H7 (cell line): ENCODE measurements around the gene KDM1A. TPM values are rescaled to one million over a fixed set of nuclear protein-coding genes. Genes with fewer than 3 reads are reported as not detected.
"Not testable (repeated sequence)": the region's sequence is repeated elsewhere in the genome, so short reads cannot be mapped to it uniquely, and the experiment has no call there.

Experiments
- DNase-seq: peaks from one replicate; pipeline ENCODE4 v3.0.0; 2012
- H3K27me3 ChIP-seq: 2 replicates; pipeline ENCODE4 v1.6.0; 2011; ENCODE audit warnings: mild to moderate bottlenecking, low read length; ENCODE audit not compliant: control insufficient read depth, insufficient read depth
- H3K36me3 ChIP-seq: replicated peaks from 2 replicates; pipeline ENCODE4 v1.5.1; 2011; ENCODE audit warnings: low read length; ENCODE audit not compliant: control insufficient read depth, insufficient read depth
- H3K4me3 ChIP-seq: 2 replicates; pipeline ENCODE4 v1.5.1; 2011; ENCODE audit warnings: low read depth, mild to moderate bottlenecking, control low read depth, low read length, moderate library complexity; ENCODE audit not compliant: insufficient read depth
- total RNA-seq: library from RNA; depleted of rRNA; stranded (reverse); fragments of >200 nt; shearing (Covaris generic); gene quantifications from 2 replicates; pipeline ENCODE4 v1.2.3, GENCODE V29; 2014; rRNA removed

The KDM1A gene
- total RNA-seq, result 468 and 490 TPM in 2 replicates

DNA sequence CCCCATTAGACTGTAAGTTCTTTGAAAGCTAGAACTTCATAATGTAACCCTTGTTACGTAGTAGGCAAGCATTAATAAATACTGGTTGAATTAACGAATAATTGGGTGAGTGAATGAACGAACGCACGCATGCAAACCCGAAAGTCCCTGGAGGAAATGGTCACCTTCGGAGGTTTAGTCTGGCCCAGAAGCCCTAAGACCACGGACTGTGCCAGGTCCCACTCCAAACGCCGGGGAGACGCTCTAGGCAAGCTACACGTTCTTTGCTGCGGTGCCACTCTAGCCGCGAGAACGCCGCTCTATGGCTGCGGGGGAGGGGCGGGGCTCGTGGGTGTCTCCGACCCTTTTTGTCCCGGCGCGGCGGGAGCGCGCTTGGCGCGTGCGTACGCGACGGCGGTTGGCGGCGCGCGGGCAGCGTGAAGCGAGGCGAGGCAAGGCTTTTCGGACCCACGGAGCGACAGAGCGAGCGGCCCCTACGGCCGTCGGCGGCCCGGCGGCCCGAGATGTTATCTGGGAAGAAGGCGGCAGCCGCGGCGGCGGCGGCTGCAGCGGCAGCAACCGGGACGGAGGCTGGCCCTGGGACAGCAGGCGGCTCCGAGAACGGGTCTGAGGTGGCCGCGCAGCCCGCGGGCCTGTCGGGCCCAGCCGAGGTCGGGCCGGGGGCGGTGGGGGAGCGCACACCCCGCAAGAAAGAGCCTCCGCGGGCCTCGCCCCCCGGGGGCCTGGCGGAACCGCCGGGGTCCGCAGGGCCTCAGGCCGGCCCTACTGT is at the start of gene KDM1A:
KDM1A (plus strand) TSS at position 375 of the 769 bp plus-strand sequence; CDS start at position 504, 129 bp downstream.
- Histone ChIP-seq H3K36me3 (no peaks in the 10 kb centered on the region), H3K27me3 (no peaks in the 10 kb centered on the region), H3K4me3 (peak within 1 kb of the TSS; percentile 99)
- peak; percentile 94 for DNase-seq

DNA sequence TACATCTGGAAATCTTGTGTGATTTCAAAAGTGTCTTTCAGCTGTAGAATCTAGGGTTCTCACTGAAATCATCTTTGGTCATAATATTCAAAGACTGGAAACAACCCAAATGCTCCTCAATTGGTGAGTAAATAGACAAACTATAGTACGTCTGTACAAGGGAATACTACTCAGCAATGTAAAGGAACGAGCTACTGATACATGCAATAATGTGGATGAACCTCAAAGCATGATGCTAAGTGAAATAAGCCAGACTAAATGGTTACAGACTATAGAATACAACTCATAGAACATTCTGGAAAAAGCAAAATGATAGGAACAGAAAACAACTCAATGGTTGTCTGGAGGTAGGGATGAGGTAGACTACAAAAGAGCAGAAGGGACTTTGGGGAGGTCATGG is 49.2 kb upstream of the KDM1A start:
- Histone ChIP-seq H3K4me3 (no peak overlapping the region), H3K27me3 (no peaks in the 10 kb centered on the region), H3K36me3 (no peaks in the 10 kb centered on the region)
- DNase-seq, result no peak

DNA sequence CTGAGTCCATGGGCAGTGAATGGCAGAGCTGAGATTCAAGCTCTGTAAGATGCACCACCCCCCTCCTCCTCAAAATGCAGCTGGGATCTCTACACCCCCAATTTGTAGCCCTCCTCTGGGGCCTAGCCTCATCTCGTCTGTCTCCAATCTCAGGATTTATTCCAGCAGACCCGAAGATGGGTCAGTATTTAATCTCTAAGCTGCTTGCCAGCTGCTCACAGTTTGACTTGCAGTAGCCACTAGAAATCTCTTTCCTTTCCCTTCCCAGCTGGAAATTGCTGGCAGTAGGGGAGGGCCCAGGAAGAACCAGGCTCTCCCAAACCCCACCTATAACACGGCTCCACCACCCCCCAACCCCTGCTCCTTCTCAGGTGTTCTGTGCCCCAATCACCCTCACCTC is 48.1 kb upstream of the KDM1A start:
- Histone ChIP-seq H3K4me3 (no peak overlapping the region), H3K36me3 (no peaks in the 10 kb centered on the region), H3K27me3 (no peaks in the 10 kb centered on the region)
- DNase-seq, result no peak

DNA sequence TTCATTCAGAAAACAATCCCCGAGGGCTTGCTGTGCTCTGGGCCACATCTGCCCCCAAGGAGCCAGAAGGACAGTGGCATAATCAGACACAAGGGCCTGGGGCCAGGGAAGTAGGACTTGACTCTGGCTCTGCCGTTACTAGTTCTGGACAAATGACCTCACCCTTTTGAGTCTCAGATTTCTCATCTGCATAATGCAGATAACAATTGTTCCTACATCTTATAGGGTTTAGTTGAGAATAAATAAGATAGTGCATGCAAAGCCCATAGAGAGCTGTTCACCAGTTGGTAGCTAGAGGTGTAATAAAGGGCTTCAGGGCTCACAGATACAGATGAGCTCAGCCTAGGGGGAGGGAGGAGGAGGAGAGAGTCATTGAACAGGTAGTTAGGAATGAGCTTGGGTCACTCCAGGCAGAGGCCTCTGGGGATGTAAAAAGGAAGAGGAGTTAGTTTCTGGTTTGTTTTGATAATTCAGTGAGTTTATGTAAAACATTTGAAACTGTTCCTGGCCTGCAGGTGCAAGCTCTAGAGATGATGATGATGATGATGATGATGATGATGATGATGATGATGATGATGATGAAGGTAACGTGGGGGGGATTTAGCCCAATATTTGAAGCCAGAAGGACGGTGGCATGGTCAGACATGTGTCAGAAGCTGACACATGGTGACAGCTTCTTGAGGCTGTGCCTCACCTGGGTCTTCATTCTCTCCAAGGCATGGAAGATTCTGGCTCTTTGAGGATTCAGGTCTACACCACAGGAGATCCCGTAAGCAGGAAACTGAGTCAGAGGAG is 47.5 kb upstream of the KDM1A start:
- no peaks in the 10 kb centered on the region for H3K36me3 ChIP-seq
- H3K4me3 ChIP-seq, result no peak overlapping the region
- no peak for DNase-seq
- no peaks in the 10 kb centered on the region for H3K27me3 ChIP-seq

DNA sequence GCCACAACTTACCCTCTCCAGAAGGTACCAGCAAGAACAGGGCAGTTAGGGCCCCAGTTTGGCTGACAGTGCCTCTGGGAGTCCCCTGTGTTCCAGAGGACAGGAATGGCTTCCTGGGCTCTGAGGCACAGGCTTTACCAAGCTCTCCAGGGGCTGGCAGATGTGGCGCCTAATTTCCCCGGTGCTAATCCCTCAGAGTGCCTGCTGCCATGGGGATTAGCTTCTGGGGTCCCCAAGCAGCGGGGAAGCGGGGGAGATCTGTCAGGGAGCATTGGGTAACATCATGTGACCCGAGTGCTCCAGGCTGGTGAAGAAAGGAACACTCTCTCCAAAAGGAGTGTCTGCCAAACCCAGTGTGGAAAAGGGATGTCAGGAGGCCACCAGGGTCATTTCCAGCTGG is 46.5 kb upstream of the KDM1A start, which contains the start of gene LACTBL1:
LACTBL1 (minus strand) TSS at position 107 of the 400 bp plus-strand sequence. CDS start 550 bp downstream, outside the sequence.
- H3K27me3 ChIP-seq, result no peaks in the 10 kb centered on the region
- DNase-seq, result no peak
- H3K4me3 ChIP-seq, result no peak within 1 kb of the TSS
- no peaks in the 10 kb centered on the region for H3K36me3 ChIP-seq

DNA sequence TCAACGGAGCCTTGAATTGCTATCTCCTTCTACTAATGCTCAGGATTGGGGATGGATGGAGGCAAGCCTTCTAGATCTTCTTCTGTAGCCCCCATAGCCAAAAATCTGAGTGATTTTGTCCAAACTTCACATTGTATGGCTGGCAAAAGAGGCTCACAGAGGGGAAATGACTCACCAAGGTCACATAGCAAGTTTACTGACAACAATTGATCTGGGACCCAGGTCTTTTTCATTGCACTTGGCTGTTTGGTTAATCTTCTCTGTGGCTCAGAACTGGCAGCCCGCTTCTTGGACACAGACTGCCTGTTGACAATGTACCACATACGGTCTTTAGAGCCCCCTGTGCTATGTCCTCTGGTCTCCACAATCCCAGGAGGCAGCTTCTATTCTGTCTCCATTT is 43.6 kb upstream of the KDM1A start:
- Histone ChIP-seq H3K36me3 (no peaks in the 10 kb centered on the region), H3K27me3 (no peaks in the 10 kb centered on the region), H3K4me3 (no peak overlapping the region)
- DNase-seq, result no peak

DNA sequence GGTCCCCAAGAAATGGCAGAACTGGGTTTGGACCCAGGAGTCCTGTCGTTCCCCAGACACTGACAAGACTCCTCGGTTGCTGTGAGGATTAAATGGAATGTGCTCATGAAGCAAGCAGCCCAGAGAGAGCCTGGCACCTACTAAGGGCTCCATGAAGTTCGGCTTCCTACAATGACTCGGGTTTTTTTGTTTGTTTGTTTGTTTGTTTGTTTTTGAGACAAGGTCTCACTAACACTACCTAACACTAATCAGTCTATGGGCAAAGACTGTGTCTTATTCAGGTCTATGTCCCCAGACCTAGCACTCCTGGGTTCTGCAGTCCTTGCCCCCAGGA is 43.2 kb upstream of the KDM1A start:
- H3K4me3 ChIP-seq, result no peak overlapping the region
- H3K36me3 ChIP-seq, result no peaks in the 10 kb centered on the region
- no peaks in the 10 kb centered on the region for H3K27me3 ChIP-seq
- DNase-seq, result no peak

DNA sequence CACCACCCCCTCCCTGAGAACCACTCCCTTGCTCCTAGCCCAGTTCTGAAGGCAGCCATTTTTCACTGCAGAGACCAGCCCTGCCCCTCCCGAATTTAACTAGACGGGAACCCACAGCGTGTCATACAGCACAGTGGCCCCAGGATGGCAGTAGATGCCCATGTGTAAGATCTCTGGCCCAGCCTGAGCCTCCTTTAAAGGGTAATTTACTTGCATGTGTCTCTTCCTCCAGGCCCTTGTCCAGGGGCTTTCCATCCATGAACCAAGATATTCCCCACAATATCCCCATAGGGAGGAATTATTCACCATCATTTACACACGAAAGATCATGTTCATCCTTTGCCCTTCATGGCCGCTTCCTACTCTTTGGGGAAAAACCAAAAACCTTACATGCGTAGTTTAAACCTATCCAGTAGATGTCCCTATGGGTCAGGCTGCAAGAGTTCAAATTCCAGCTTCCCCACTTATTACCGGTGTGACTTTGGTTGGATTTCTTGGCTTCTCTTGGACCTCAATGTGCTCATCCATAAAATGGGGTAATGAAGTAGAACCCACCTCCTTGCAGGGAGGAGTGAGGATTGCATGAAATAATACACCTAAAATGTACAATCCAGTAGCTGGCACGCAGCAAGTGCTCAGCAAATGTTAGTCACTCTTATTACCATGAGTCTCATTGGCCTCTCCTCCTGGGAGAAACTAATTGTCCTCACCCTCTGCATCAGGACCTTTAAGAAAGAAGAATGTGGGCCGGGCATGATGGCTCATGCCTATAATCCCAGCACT is 42.6 kb upstream of the KDM1A start:
- DNase-seq, result peak; percentile 82
- no peaks in the 10 kb centered on the region for H3K27me3 ChIP-seq
- H3K36me3 ChIP-seq, result no peaks in the 10 kb centered on the region
- H3K4me3 ChIP-seq, result no peak overlapping the region

DNA sequence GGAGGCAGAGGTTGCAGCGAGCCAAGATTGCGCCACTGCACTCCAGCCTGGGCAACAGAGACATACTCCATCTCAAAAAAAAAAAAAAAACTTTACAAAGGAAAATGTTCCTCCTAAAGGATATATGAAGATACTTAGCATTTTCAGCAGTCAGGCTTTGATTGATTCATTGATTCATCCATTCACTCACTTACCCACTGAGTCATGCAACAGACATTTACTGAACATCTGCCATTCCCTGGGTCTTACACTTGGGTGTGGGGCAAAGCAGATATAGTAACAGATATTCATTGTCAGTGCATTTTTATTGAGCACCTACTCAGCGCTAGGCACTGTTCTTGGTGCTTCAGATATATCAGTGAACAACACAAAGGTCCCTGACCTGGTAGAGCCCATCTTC is 41.0 kb upstream of the KDM1A start:
- Histone ChIP-seq H3K36me3 (no peaks in the 10 kb centered on the region), H3K27me3 (no peaks in the 10 kb centered on the region), H3K4me3 (no peak overlapping the region)
- no peak for DNase-seq

DNA sequence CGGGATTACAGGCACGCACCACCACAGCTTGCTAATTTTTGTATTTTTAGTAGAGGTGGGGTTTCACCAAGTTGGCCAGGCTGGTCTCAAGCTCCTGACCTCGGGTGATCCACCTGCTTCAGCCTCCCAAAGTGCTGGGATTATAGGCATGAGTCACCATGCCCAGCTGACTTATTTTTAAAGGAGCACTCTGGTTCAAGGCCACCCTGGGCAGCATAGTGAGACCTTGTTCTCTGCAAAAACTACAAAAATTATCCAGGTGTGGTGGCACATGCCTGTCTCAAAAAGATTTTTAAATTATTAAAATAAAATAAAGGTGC is 38.8 kb upstream of the KDM1A start:
- DNase-seq, H3K36me3 ChIP-seq: not testable (repeated sequence)

DNA sequence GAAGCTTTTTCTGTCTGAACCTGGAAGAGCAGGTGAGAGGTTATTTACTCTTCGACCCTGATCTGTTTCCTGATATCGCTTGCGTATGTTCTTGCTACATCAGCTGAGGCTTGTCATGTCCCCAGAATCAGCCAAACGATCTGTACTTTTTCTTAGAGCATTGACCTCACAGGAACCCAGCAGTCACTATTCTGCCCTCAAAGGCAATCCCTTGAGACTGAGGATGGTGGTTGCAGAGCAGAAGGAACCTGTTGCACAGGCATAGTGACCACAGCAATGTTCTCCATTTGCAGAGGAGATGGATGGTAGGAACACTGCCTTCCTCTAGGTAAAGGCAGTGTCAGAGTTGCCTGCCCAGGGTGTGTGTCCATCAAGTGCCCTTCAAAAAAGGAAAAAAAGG is 35.3 kb upstream of the KDM1A start:
- no peaks in the 10 kb centered on the region for H3K27me3 ChIP-seq
- no peak overlapping the region for H3K4me3 ChIP-seq
- no peaks in the 10 kb centered on the region for H3K36me3 ChIP-seq
- DNase-seq, result no peak

More for the DNA sequence above, 38.8 kb upstream of the KDM1A start:
- H3K27me3 ChIP-seq, H3K4me3 ChIP-seq: not testable (repeated sequence)

DNA sequence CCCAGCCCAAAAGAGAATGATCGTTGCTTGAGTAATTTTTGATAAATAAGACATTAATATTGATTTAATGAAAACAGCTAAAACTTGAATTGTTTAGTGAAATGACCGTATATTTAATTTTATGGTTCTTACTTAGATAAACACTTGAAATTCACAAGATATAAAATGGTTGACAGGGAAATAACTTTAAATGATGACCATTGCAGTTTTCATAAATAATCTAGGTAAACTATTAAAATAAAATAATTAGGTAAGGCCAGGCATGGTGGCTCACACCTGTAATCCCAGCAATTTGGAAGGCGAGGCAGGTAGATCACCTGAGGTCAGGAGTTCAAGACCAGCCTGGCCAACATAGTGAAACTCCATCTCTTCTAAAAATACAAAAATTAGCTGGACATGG is 26.9 kb upstream of the KDM1A start:
- H3K36me3 ChIP-seq, DNase-seq, H3K27me3 ChIP-seq, H3K4me3 ChIP-seq: not testable (repeated sequence)

DNA sequence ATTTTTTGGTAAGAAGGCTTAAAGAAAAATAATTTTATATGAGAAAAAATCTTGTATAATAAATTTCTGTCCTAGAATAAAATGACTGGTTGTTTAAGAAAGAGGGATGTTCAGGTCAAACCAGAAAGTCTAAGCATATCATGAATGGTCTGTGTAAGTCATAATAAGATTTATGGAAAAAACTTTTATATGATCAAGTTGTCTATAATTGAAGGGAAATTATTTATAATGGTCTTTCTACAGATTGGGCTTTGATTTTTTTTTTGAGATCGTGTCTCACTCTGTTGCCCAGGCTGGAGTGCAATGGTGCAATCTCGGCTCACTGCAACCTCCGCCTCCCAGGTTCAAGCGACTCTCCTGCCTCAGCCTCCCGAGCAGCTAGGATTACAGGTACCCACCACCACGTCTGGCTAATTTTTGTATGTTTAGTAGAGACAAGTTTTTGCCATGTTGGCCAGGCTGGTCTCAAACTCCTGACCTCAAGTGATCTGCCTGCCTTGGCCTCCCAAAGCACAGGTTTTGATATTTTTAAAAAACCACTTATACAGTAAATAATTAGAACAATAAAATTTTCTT is 26.0 kb upstream of the KDM1A start:
- DNase-seq, H3K4me3 ChIP-seq, H3K27me3 ChIP-seq, H3K36me3 ChIP-seq: not testable (repeated sequence)

DNA sequence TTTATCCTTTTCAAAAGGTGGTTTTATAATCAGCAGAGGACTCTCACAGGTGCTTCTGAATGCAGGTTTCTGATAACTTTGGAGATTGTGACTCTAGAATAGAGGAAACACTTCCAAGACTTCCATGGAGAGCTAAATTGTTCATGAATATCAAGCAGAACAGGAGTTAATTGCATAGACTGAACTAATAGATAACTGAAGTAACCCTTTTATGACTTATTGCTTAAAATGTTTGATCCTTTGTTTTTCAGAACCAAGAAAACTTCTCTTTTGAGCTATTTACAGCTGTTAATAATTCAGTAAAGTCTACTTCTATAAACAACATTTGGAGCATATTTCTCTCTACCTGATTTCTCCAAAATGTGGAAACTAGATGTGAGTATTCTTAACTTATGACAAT is 23.5 kb upstream of the KDM1A start:
- DNase-seq, result no peak
- H3K27me3 ChIP-seq, result no peaks in the 10 kb centered on the region
- H3K4me3 ChIP-seq, result no peak overlapping the region
- no peaks in the 10 kb centered on the region for H3K36me3 ChIP-seq
